ENCODE results near the gene EHBP1.

- TF ChIP-seq CTCF (tag by site-specific recombination; IDR thresholded peaks at IDR 0.05) (no peak), REST (tag by site-specific recombination; IDR thresholded peaks at IDR 0.05) (no peak), ZNF501 (tag by site-specific recombination; IDR thresholded peaks at IDR 0.05) (no peak), ZSCAN23 (tag by site-specific recombination; IDR thresholded peaks at IDR 0.05) (no peak), ZNF302 (tag by site-specific recombination; IDR thresholded peaks at IDR 0.05; ENCODE audit: low read depth) (no peak)
Observed at GRCh38 chr2:62931536-62931935, 226.0 kb downstream of the EHBP1 start.
